VCaP (cell line): Measurements from ENCODE around the gene RMND5B.
A peak's percentile ranks its signal among the peaks of the same experiment; 100 is the strongest.

Experiments
- H3K27ac ChIP-seq: fragments of 450-650 bp; 2 replicates; pipeline ENCODE4 v1.5.1; 2017
- TF ChIP-seq, protein P1 (sequence below): fragments of 450-650 bp; conservative IDR thresholded peaks from 2 replicates; pipeline ENCODE4 v1.5.1; 2017; ENCODE audit warnings: mild to moderate bottlenecking, moderate library complexity

RMND5B gene

DNA sequence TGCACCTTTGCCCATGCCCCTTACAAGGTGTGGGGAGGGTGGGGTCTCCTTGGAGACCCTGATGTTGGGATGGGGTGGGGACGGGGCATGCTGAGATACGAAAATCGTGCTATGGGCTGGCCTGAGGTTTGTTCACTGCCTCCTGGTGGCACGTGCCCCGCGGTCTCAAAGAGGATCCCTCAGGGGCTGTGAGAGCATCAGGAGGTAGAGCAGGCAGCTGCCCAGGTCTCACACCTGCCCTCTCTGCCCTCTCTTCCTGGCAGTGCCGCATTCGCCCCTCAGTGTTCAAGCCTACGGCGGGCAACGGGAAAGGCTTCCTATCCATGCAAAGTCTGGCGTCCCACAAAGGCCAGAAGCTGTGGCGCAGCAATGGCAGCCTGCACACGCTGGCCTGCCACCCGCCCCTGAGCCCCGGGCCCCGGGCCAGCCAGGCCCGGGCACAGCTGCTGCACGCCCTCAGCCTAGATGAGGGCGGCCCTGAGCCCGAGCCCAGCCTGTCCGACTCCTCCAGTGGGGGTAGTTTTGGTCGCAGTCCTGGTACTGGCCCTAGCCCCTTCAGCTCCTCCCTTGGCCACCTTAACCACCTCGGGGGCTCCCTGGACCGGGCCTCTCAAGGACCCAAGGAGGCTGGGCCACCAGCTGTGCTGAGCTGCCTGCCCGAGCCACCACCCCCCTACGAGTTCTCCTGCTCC is 10.8 kb upstream of the RMND5B start:
- peak overlapping the region; percentile 79; the same call in 1 of the 2 replicates for H3K27ac ChIP-seq

DNA sequence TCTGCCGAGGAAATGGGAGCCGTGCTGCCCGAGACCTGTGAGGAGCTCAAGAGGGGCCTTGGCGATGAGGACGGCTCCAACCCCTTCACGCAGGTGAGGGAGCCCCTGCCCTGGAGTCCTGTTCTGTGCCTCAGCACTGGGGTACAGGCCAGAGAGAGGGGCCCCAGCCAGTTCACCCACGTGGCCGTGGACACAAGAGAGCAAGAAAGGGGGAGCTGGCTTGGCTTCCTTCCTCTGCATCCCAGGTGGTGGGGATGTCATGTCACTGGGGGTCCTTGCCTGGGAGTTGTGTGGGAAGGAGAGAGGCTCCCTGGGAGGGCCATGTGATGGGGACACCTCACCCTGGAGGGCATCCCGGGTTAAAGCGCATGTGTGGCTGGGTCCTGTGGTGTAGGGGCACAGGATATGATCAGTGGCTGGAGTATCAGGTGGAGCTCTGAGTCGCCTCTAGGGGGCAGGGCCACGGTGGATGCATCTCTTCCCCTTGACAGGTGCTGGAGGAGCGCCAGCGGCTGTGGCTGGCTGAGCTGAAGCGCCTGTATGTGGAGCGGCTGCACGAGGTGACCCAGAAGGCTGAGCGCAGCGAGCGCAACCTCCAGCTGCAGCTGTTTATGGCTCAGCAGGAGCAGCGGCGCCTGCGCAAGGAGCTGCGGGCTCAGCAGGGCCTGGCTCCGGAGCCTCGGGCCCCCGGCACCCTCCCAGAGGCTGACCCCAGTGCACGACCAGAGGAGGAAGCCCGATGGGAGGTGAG is 10.0 kb upstream of the RMND5B start:
- peak overlapping the region; percentile 79 for H3K27ac ChIP-seq
- TF ChIP-seq, protein P1, sequence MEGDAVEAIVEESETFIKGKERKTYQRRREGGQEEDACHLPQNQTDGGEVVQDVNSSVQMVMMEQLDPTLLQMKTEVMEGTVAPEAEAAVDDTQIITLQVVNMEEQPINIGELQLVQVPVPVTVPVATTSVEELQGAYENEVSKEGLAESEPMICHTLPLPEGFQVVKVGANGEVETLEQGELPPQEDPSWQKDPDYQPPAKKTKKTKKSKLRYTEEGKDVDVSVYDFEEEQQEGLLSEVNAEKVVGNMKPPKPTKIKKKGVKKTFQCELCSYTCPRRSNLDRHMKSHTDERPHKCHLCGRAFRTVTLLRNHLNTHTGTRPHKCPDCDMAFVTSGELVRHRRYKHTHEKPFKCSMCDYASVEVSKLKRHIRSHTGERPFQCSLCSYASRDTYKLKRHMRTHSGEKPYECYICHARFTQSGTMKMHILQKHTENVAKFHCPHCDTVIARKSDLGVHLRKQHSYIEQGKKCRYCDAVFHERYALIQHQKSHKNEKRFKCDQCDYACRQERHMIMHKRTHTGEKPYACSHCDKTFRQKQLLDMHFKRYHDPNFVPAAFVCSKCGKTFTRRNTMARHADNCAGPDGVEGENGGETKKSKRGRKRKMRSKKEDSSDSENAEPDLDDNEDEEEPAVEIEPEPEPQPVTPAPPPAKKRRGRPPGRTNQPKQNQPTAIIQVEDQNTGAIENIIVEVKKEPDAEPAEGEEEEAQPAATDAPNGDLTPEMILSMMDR = peak; percentile 96

More for the DNA sequence above, 10.8 kb upstream of the RMND5B start:
- TF ChIP-seq, protein P1 = no peak

DNA sequence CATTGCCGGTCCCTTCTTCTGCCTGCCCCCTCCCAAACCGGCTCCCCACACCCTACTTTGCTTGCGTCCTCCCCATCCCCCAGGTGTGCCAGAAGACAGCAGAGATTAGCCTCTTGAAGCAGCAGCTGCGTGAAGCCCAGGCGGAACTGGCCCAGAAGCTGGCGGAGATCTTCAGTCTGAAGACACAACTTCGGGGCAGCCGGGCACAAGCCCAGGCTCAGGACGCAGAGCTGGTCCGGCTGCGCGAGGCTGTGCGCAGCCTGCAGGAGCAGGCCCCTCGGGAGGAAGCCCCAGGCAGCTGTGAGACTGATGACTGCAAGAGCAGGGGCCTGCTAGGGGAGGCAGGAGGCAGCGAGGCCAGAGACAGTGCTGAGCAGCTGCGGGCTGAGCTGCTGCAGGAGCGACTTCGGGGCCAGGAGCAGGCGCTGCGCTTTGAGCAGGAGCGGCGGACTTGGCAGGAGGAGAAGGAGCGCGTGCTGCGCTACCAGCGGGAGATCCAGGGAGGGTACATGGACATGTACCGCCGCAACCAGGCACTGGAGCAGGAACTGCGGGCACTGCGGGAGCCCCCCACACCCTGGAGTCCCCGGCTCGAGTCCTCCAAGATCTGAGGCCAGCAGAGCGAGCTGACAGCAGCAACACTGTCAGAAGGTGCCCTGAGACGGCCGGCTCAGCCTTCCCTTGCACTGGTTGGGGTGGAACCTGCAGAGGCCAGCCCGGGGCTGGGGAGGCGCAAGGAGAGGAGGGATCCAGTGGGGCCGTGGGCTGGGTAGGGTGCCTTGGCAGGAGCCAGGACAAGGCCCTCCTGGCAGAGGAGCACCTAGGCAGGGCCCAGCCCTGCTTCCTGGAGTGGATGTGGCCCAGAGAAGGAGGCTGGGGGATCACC is 9.2 kb upstream of the RMND5B start:
- peak overlapping the region; percentile 79 for H3K27ac ChIP-seq
- TF ChIP-seq, protein P1 = no peak

DNA sequence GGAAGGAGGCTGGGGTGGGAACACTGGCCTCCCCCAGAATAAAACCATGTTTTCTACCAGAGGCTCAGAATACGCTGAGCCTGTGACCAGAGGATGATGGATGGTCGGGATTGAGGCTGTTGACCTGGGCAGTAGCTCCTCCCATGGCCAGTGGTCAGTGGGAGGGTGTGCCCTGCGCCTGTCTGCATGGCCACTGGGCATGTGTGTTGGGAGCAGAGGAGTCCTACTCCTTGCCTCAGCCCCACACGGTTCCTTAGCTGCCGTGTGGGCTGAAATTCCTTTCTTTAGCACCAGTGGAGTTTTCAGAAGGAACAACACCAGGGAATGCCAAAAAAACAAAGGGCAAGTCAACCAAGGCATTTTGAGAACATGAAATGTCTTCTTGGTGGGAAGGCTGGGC is 8.5 kb upstream of the RMND5B start:
- TF ChIP-seq, protein P1 = no peak
- H3K27ac ChIP-seq = peak overlapping the region; percentile 79

DNA sequence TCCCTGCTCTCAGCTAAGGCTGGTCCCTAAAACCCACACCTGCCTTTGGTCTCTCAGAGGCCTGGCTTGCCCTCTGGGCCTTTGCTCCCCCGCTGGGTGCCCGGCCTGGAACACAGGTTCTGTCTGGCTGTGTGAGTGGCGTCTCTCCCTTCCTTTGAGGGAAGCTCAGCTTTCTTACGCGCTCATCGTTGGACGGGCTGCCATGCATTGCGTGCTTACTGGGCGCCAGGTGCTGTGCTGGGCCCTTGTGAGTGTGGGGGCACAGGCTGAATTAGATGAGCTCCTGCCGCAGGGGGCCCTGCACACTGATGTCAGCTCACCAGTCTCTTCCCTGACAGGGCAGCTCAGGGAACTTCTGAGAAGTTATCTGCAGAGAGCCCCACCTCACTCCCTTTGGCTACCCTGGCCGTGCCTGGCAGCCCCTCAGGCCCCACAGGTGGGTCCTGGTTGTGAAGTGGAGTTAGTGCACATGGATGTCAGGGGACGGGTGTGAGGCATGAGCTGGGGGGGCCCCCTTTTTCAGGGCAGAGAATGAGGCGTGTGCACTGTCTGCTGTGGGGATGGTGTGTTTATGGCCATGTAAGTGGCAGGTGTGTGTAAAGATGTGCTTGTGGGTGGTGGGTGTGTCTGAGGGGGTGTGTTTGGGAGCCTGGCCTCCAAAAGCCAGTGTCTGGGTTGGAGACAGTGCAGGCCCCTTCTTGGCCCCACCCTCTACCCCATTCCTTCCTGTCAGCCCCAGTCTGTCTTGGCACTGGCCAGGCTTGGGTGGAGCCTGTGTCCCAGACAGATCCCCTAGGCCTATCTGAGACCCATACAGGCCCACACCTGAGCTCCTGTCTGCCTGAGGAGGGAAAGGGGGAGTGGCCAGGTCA is 7.5 kb upstream of the RMND5B start:
- TF ChIP-seq, protein P1 = no peak
- H3K27ac ChIP-seq = no peak overlapping the region; the same call in 1 of the 2 replicates

DNA sequence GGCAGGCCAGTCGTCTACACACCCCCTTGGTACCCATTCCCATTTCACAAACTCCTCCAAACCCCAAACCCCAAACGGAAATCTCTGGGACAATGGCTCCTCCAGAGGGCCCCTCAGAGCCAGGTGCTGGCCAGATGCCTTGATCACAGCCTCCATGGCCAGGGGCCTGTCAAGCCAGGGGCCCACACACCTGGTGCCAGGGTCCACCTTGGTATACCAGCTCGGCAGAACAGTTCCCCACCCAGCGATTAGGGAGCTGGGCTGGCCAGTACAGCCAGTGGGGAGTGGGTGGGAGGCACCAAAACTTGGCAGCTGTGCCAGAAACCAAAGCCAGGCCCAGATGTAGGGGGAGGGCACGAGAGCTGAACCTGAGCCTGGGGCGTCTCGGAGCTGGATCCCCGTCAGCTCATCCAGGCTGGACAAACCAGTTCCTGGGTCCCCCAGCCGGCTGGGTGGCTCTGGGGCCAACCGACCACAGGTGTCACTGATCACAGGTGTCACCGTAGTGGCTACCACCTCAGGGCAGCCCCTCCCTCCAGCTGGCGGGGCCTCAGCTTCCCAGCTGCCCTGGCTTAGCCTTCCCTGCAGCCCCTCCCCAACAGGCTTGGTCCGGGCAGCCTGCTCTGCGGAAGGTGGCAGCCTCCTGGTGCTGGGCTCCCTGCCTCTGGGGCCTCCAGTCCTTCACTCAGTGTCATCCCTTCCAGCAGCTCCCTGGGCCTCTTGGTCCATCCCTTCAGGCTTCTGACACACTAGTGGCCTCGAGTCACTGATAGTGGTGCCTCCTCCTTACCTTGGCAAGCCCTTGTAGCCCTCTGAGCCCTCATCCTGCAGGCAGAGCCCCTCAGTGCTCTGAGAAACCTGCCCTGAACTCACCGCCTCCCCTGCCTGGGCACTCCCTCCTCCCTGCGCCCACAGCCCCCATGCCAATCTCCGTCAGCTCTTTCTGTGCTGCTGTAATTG is 6.6 kb upstream of the RMND5B start:
- H3K27ac ChIP-seq = no peak overlapping the region
- TF ChIP-seq, protein P1 = no peak
